ENCODE results near the gene PLEK2. TPM values are rescaled to one million over a fixed set of nuclear protein-coding genes. Genes with fewer than 3 reads are reported as not detected.

The PLEK2 gene
- total and polyA plus RNA-seq, 2 of the 13 experiments (the other 11 are each of a cell fraction or from before 2014, with no cell fraction given) = 0.26 to 1.5 TPM

- TF ChIP-seq ARID3A (IDR thresholded peaks at IDR 0.05; ENCODE audit: low read depth, low read length) (no peak), ZNF230 (CRISPR knock-in tag; IDR thresholded peaks at IDR 0.05) (peak; percentile 12; the same call in 1 of the 2 replicates), NFKB2 (CRISPR knock-in tag; IDR thresholded peaks at IDR 0.05; ENCODE audit: borderline replicate concordance) (peak; percentile 45; the same call in 1 of the 2 replicates), MAF1 (CRISPR knock-in tag; IDR thresholded peaks at IDR 0.05; ENCODE audit: borderline replicate concordance) (no peak), NCOA2 (CRISPR knock-in tag; IDR thresholded peaks at IDR 0.05) (no peak)
Measured at GRCh38 chr14:67358924-67359774, 52.8 kb downstream of the PLEK2 start (continued).

GRCh38 chr14:67357969-67358354 lies 54.0 kb downstream of the PLEK2 start:
- H3K4me3 ChIP-seq (replicated peaks in 1 of 3; ENCODE audit: insufficient read depth in 1 of 3, low read depth in 2 of 3, low read length in 3 of 3) = peak overlapping the region in 1 of 3 experiments; percentile 89; a peak in 2 of 6 replicates
- CTCF ChIA-PET (ENCODE audit: low intra/inter-chr PET ratio, low total read pairs) = no interaction called here
- BruUV-seq (replicated peaks) = no TSS peak

More at GRCh38 chr14:67357969-67358354, 54.0 kb downstream of the PLEK2 start:
- Histone ChIP-seq H4K20me1 (ENCODE audit: insufficient read depth, low read length) (peaks cover 9% of the 10 kb centered on the region; the same call in 1 of the 2 replicates), H3K79me2 (ENCODE audit: insufficient read depth, low read length) (peaks cover 45% of the 10 kb centered on the region), H3K9ac (ENCODE audit: insufficient read depth, low read depth, low read length) (0 out of 2 replicates have a peak overlapping the region, but pooled peaks have one; percentile 89), H3K36me3 (replicated peaks in 1 of 2; ENCODE audit: control insufficient read depth in 1 of 2, insufficient read depth in 2 of 2, low read length in 2 of 2) (no peaks in the 10 kb centered on the region; a peak in 2 of 5 replicates), H3K9me3 (ENCODE audit: low read length) (no peaks in the 10 kb centered on the region), H3K27ac (ENCODE audit: extremely low read length, insufficient read depth, low read length) (no peak overlapping the region), H2AFZ (ENCODE audit: low read length) (no peak overlapping the region), H3K4me2 (ENCODE audit: low read depth, low read length) (peak overlapping the region; percentile 76), H3K4me1 (ENCODE audit: insufficient read depth, low read length) (peaks cover 41% of the 10 kb centered on the region), H3K27me3 (ENCODE audit: control insufficient read depth in 1 of 2, insufficient read depth in 2 of 2, low read length in 2 of 2) (no peaks in the 10 kb centered on the region; a peak in 1 of 5 replicates)
- no peak for TF ChIP-seq ZNF333 (CRISPR knock-in tag; IDR thresholded peaks at IDR 0.05; ENCODE audit: borderline replicate concordance)
- TF ChIP-seq MEF2D (CRISPR knock-in tag; IDR thresholded peaks at IDR 0.05) = no peak
- no peak for TF ChIP-seq TOE1 (CRISPR knock-in tag; IDR thresholded peaks at IDR 0.05)
- TF ChIP-seq SOX5 (CRISPR knock-in tag; IDR thresholded peaks at IDR 0.05; ENCODE audit: borderline replicate concordance) = no peak
- no peak for TF ChIP-seq ZFYVE20 (CRISPR knock-in tag; IDR thresholded peaks at IDR 0.05; ENCODE audit: borderline replicate concordance, low read depth)
- TF ChIP-seq HNRNPLL (IDR thresholded peaks at IDR 0.05; ENCODE audit: low read depth, low read length, poor library complexity, severe bottlenecking) = no peak
- DNase-seq (ENCODE audit: low spot score) = no peak
- no peak for FAIRE-seq
- POLR2A ChIA-PET = no interaction called here
- 73% methylated on average over 9 of the region's 9 CpGs for WGBS (ENCODE audit: low lambda C conversion rate)
- in situ Hi-C loops (cut with HindIII; ENCODE audit: extremely low pct_ligation_motif_present, low pct_unique_long_range_greater_than_20kb) (no loop called here), intact Hi-C loops (cut with micrococcal nuclease; ENCODE audit: unreplicated experiment) (no loop called here)
- no peak for ATAC-seq
